K562 (cell line): Measurements from ENCODE around the gene GTPBP6. TPM values are rescaled to one million over a fixed set of nuclear protein-coding genes. Genes with fewer than 3 reads are reported as not detected.

Source experiments
- ATAC-seq: fragments of 200-7000 bp; cut with Tn5 transposase; 3 replicates; pipeline ENCODE4 v1.9.1; 2020; ENCODE audit warnings: moderate library complexity
- BruUV-seq: library from RNA; stranded (reverse); fragments of 400-500 nt; replicated peaks from 2 replicates; lab custom pipeline; 2021; lab: Mats Ljungman, UMichigan
- CTCF ChIA-PET: fragments of 300-600 bp; formaldehyde crosslinking; extraction: SDS; loops from one replicate; lab custom pipeline; 2021; ENCODE audit warnings: low intra/inter-chr PET ratio; lab: Yijun Ruan, JAX
- POLR2A ChIA-PET: fragments of 300-600, 350-650 bp; sonication (Branson Sonifier 250); formaldehyde crosslinking; extraction: SDS; loops from one replicate; lab custom pipeline; 2021; ENCODE audit warnings: antibody characterized with exemption, inconsistent platforms; lab: Yijun Ruan, JAX
- DNase-seq, 4 experiments: peaks; one replicate each; pipeline versions ENCODE4 v3.0.0 to v3.0.0-alpha.2; 2011 to 2018; ENCODE audit warnings: low spot score in 3 of 4, mixed read lengths in 3 of 4; ENCODE audit errors: extremely low read depth in 1 of 4
- FAIRE-seq: peaks from 2 replicates; lab custom pipeline; 2011; peaks lifted over from hg19 to GRCh38; lab: Jason Lieb, UNC
- H2AFZ ChIP-seq: 2 replicates; pipeline ENCODE4 v1.6.0; 2011; ENCODE audit warnings: low read depth, low read length, control low read depth, inconsistent platforms
- H3K27ac ChIP-seq: fragments of 200-600 bp; 3 replicates; pipeline ENCODE4 v1.8.0; 2011; ENCODE audit warnings: low read depth, mild to moderate bottlenecking, control low read depth, inconsistent platforms, low read length, moderate library complexity, mixed read lengths; ENCODE audit errors: extremely low read depth
- H3K27me3 ChIP-seq, 2 experiments: fragments of 300-600 bp in 1 of 2; 2 replicates in 1 of 2; 3 replicates in 1 of 2; pipeline versions ENCODE4 v1.6.0 to v1.8.0; 2011; ENCODE audit warnings: inconsistent platforms in 2 of 2, low read length in 2 of 2, mild to moderate bottlenecking in 1 of 2, mixed read lengths in 1 of 2, moderate library complexity in 1 of 2; ENCODE audit not compliant: control insufficient read depth in 2 of 2, insufficient read depth in 2 of 2
- H3K36me3 ChIP-seq: fragments of 300-600 bp; 3 replicates; pipeline ENCODE4 v1.8.0; 2011; ENCODE audit warnings: mild to moderate bottlenecking, low read length, inconsistent platforms; ENCODE audit not compliant: control insufficient read depth, insufficient read depth
- H3K4me1 ChIP-seq, 2 experiments: fragments of 200-600 bp in 1 of 2; replicated peaks in 1 of 2; 2 replicates in 1 of 2; 3 replicates in 1 of 2; pipeline versions ENCODE4 v1.5.1 to v1.8.0; 2011; ENCODE audit warnings: inconsistent platforms in 2 of 2, low read length in 2 of 2, mild to moderate bottlenecking in 1 of 2, mixed read lengths in 1 of 2, moderate library complexity in 1 of 2; ENCODE audit not compliant: control insufficient read depth in 2 of 2, insufficient read depth in 2 of 2
- H3K4me2 ChIP-seq: 2 replicates; pipeline ENCODE4 v1.6.1; 2011; ENCODE audit warnings: low read length, control low read depth, inconsistent platforms, mixed read lengths; ENCODE audit not compliant: insufficient read depth
- H3K4me3 ChIP-seq: fragments of 200-600 bp; sonication (generic), shearing (Covaris generic); 2 replicates; pipeline ENCODE4 v1.5.1; 2016; ENCODE audit warnings: control low read depth, inconsistent platforms
- H3K79me2 ChIP-seq: fragments of 200-600 bp; 3 replicates; pipeline ENCODE4 v1.8.0; 2011; ENCODE audit warnings: low read length, inconsistent platforms; ENCODE audit not compliant: control insufficient read depth, insufficient read depth
- H3K9ac ChIP-seq, 2 experiments: 2 replicates each; pipeline versions ENCODE4 v1.6.0 to v1.6.1; 2011; ENCODE audit warnings: low read depth in 2 of 2, low read length in 2 of 2, control low read depth in 1 of 2, inconsistent platforms in 1 of 2, mild to moderate bottlenecking in 1 of 2, mixed read lengths in 1 of 2; ENCODE audit not compliant: insufficient read depth in 1 of 2
- H3K9me1 ChIP-seq: one replicate; pipeline ENCODE4 v1.6.0; 2011; ENCODE audit warnings: inconsistent platforms, mild to moderate bottlenecking, low read length, moderate library complexity; ENCODE audit not compliant: control insufficient read depth, insufficient read depth
- H3K9me3 ChIP-seq: replicated peaks from 2 replicates; pipeline ENCODE4 v1.5.1; 2011; ENCODE audit warnings: low read depth, low read length, inconsistent platforms; ENCODE audit not compliant: control insufficient read depth, insufficient read depth
- H4K20me1 ChIP-seq: replicated peaks from 2 replicates; pipeline ENCODE4 v1.6.1; 2011; ENCODE audit warnings: low read length, inconsistent platforms, mixed read lengths; ENCODE audit not compliant: control insufficient read depth, insufficient read depth
- JUND ChIP-seq, 2 experiments: IDR thresholded peaks; 2 replicates in 1 of 2; 3 replicates in 1 of 2; pipeline ENCODE4 v1.6.1; 2011; ENCODE audit warnings: borderline replicate concordance in 2 of 2, low read depth in 2 of 2, low read length in 2 of 2, improper control_type of control experiment in 1 of 2, missing biosample characterization in 1 of 2, missing genetic modification characterization in 1 of 2, missing genetic modification reagents in 1 of 2
- L3MBTL2 ChIP-seq: fragments of 450-650 bp; IDR thresholded peaks from 2 replicates; pipeline ENCODE4 v1.6.1; 2016; ENCODE audit warnings: mild to moderate bottlenecking, moderate library complexity
- MCM3 ChIP-seq: fragments of 450-650 bp; IDR thresholded peaks from 2 replicates; pipeline ENCODE4 v1.6.1; 2016
- NFIX ChIP-seq: fragments of 250-450 bp; sonication (Bioruptor Pico); IDR thresholded peaks from 2 replicates; pipeline ENCODE4 v1.4.0; 2020; ENCODE audit warnings: low read depth, mild to moderate bottlenecking, moderate library complexity
- PHB ChIP-seq: fragments of 250-450 bp; sonication (Bioruptor Pico); IDR thresholded peaks from 2 replicates; pipeline ENCODE4 v1.5.0; 2021
- PTBP1 ChIP-seq: fragments of 200-400 bp; formaldehyde crosslinking; IDR thresholded peaks from 2 replicates; pipeline ENCODE4 v1.6.1; 2017; ENCODE audit warnings: low read depth, low read length
- SMAD2 ChIP-seq: fragments of 150-350 bp; IDR thresholded peaks from 2 replicates; pipeline ENCODE4 v1.6.1; 2014; ENCODE audit warnings: low read depth, mild to moderate bottlenecking, low read length
- SRSF9 ChIP-seq: fragments of 200-400 bp; formaldehyde crosslinking; IDR thresholded peaks from 2 replicates; pipeline ENCODE4 v1.6.1; 2017; ENCODE audit warnings: low read depth, low read length, borderline replicate concordance
- ZNF134 ChIP-seq: fragments of 250-450 bp; sonication (Bioruptor Pico); conservative IDR thresholded peaks from 2 replicates; pipeline ENCODE4 v1.4.0; 2020
- ZNF561 ChIP-seq: fragments of 450-650 bp; formaldehyde crosslinking; conservative IDR thresholded peaks from 2 replicates; pipeline ENCODE4 v1.4.0; 2020; ENCODE audit warnings: mild to moderate bottlenecking, moderate library complexity
- WGBS: fragments of 100-300 bp; shearing (Covaris generic); methylation state at CpG from one replicate; pipeline ENCODE4 v1.1.6; 2016; ENCODE audit warnings: low coverage, mixed read lengths; ENCODE audit not compliant: insufficient coverage; ENCODE audit errors: missing lambda C conversion rate; 5-methylcytosine and 5-hydroxymethylcytosine counted together
- in situ Hi-C: fragments of 300-500 bp; cut with MboI; formaldehyde crosslinking; loops from 4 replicates; pipeline ENCODE4 v1.15.0; 2018; ENCODE audit warnings: inconsistent platforms, mixed read lengths
- intact Hi-C: fragments of 100-400 bp; cut with micrococcal nuclease; formaldehyde crosslinking; loops from 2 replicates; pipeline ENCODE4 v1.14.2; 2022
- polyA plus RNA-seq, 8 experiments: library from polyadenylated mRNA; depleted of rRNA in 4 of 8; stranded (reverse) in 5 of 8; unstranded in 3 of 8; fragments of >200 nt; fragmentation: Nextera tagmentation in 2 of 8; fragmentation: Illumina TruSeq in 1 of 8; extraction: Ambion mirVana in 2 of 8; extraction: Trizol in 1 of 8; gene quantifications; 2 replicates each; pipeline versions ENCODE4 v1.2.1 to v1.2.3, GENCODE V29; 2011 to 2014; ENCODE audit warnings: inconsistent platforms in 1 of 8, missing spikeins in 1 of 8
- total RNA-seq, 7 experiments: library from RNA; depleted of rRNA in 6 of 7; stranded (reverse); fragments of >200 nt in 6 of 7; fragmentation: Illumina TruSeq in 2 of 7; extraction: Trizol in 2 of 7; gene quantifications; 2 replicates each; pipeline versions ENCODE4 v1.2.1 to v1.2.3, GENCODE V29; 2011 to 2021; ENCODE audit warnings: low replicate concordance in 1 of 7
- TF ChIP-seq, protein P1 (sequence below): fragments of 250-450 bp; sonication (Bioruptor Pico); IDR thresholded peaks from 2 replicates; pipeline ENCODE4 v1.6.1; 2021; ENCODE audit warnings: mild to moderate bottlenecking
- TF ChIP-seq, protein P2 (sequence below): fragments of 450-650 bp; conservative IDR thresholded peaks from 2 replicates; pipeline ENCODE4 v1.6.1; 2016; ENCODE audit warnings: missing genetic modification characterization, low read depth, mild to moderate bottlenecking, missing compliant biosample characterization, moderate library complexity
- TF ChIP-seq, protein P3 (sequence below): sonication (generic); formaldehyde crosslinking; IDR thresholded peaks from 2 replicates; pipeline ENCODE4 v1.5.0; 2020; ENCODE audit warnings: missing genetic modification reagents
- TF ChIP-seq, protein P4 (sequence below): sonication (generic); formaldehyde crosslinking; IDR thresholded peaks from 2 replicates; pipeline ENCODE4 v1.8.0; 2022; ENCODE audit warnings: missing genetic modification reagents, mild to moderate bottlenecking, borderline replicate concordance

GTPBP6 gene
- total and polyA plus RNA-seq, 9 of the 15 experiments (the other 6 are each of a cell fraction or from before 2014, with no cell fraction given), result 0.24 to 35.2 (median 8.0) TPM

DNA sequence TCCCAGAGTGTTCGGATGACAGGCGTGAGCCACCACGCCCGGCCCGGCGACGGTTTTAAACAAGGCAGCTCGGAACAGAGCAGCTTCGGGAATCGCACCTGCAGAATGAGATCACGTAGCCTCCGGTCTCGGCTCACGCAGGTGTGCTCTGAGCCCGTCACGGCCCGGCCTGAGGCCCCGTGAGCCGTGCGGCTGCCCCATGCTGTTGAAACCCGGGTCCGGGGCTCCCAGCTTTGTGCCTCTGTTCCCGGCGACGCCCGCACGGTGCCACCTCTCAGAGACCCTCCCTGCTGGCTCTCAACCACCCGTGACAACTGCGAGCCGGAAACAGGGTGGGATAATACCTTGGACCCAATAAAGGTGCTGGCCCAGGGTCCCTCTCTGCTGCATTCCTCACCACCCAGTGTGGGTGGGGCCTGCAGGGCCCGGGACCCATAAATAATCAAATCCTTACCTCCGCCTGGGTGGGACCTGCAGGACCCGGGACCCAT is 50.8 kb downstream of the GTPBP6 start:
- no peaks in the 10 kb centered on the region; a peak in 1 of 5 replicates for H3K27me3 ChIP-seq
- H4K20me1 ChIP-seq, result no peaks in the 10 kb centered on the region
- FAIRE-seq (no peak), DNase-seq (no peak), ATAC-seq (no peak)
- no peak overlapping the region for H3K9ac ChIP-seq
- no peaks in the 10 kb centered on the region for H3K9me3 ChIP-seq
- no peak overlapping the region for H3K27ac ChIP-seq
- WGBS, result 51% methylated on average over 23 of the region's 33 CpGs
- intact Hi-C loops (no loop called here), in situ Hi-C loops (no loop called here)
- no peak overlapping the region for H3K4me2 ChIP-seq
- no TSS peak for BruUV-seq
- ChIA-PET POLR2A (no interaction called here), CTCF (no interaction called here)
- H3K4me1 ChIP-seq, result no peaks in the 10 kb centered on the region; a peak in 1 of 5 replicates
- H2AFZ ChIP-seq, result no peak overlapping the region
- TF ChIP-seq JUND (IDR thresholded peaks at IDR 0.05; ENCODE audit: borderline replicate concordance, low read depth, low read length), result no peak
- no peak for TF ChIP-seq JUND (tag; IDR thresholded peaks at IDR 0.05; ENCODE audit: borderline replicate concordance, low read depth, low read length)
- TF ChIP-seq SRSF9, result no peak
- TF ChIP-seq L3MBTL2, result no peak
- TF ChIP-seq ZNF561 (CRISPR knock-in tag), result no peak
- no peak for TF ChIP-seq NFIX (CRISPR knock-in tag)
- no peak for TF ChIP-seq SMAD2
- no peak for TF ChIP-seq PTBP1
- TF ChIP-seq, protein P1, sequence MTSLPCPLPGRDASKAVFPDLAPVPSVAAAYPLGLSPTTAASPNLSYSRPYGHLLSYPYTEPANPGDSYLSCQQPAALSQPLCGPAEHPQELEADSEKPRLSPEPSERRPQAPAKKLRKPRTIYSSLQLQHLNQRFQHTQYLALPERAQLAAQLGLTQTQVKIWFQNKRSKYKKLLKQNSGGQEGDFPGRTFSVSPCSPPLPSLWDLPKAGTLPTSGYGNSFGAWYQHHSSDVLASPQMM (CRISPR knock-in tag), result no peak
- no peak for TF ChIP-seq PHB (CRISPR knock-in tag)
- TF ChIP-seq, protein P2, sequence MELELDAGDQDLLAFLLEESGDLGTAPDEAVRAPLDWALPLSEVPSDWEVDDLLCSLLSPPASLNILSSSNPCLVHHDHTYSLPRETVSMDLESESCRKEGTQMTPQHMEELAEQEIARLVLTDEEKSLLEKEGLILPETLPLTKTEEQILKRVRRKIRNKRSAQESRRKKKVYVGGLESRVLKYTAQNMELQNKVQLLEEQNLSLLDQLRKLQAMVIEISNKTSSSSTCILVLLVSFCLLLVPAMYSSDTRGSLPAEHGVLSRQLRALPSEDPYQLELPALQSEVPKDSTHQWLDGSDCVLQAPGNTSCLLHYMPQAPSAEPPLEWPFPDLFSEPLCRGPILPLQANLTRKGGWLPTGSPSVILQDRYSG (tag), result no peak
- TF ChIP-seq, protein P3, sequence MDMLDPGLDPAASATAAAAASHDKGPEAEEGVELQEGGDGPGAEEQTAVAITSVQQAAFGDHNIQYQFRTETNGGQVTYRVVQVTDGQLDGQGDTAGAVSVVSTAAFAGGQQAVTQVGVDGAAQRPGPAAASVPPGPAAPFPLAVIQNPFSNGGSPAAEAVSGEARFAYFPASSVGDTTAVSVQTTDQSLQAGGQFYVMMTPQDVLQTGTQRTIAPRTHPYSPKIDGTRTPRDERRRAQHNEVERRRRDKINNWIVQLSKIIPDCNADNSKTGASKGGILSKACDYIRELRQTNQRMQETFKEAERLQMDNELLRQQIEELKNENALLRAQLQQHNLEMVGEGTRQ (CRISPR knock-in tag), result no peak
- no peak for TF ChIP-seq ZNF134 (CRISPR knock-in tag)
- TF ChIP-seq, protein P4, sequence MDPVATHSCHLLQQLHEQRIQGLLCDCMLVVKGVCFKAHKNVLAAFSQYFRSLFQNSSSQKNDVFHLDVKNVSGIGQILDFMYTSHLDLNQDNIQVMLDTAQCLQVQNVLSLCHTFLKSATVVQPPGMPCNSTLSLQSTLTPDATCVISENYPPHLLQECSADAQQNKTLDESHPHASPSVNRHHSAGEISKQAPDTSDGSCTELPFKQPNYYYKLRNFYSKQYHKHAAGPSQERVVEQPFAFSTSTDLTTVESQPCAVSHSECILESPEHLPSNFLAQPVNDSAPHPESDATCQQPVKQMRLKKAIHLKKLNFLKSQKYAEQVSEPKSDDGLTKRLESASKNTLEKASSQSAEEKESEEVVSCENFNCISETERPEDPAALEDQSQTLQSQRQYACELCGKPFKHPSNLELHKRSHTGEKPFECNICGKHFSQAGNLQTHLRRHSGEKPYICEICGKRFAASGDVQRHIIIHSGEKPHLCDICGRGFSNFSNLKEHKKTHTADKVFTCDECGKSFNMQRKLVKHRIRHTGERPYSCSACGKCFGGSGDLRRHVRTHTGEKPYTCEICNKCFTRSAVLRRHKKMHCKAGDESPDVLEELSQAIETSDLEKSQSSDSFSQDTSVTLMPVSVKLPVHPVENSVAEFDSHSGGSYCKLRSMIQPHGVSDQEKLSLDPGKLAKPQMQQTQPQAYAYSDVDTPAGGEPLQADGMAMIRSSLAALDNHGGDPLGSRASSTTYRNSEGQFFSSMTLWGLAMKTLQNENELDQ, result no peak
- no peak for TF ChIP-seq MCM3
- H3K79me2 ChIP-seq, result no peaks in the 10 kb centered on the region
- H3K9me1 ChIP-seq, result no peaks in the 10 kb centered on the region
- H3K4me3 ChIP-seq, result no peak overlapping the region
- no peaks in the 10 kb centered on the region for H3K36me3 ChIP-seq
